A172 (cell line): ENCODE results near the gene LRRC10B. TPM values are rescaled to one million over a fixed set of nuclear protein-coding genes. Genes with fewer than 3 reads are reported as not detected.
"Not testable (repeated sequence)": the region's sequence is repeated elsewhere in the genome, so short reads cannot be mapped to it uniquely, and the experiment has no call there.

Experiments used
- DNase-seq: peaks from one replicate; pipeline ENCODE4 v3.0.0-alpha.2; 2015; ENCODE audit warnings: low spot score
- total RNA-seq: library from RNA; depleted of rRNA; stranded (reverse); fragments of >200 nt; shearing (Covaris generic); gene quantifications from 2 replicates; pipeline ENCODE4 v1.2.3, GENCODE V29; 2014; rRNA removed

LRRC10B gene
- not detected in 2 replicates for total RNA-seq

DNA sequence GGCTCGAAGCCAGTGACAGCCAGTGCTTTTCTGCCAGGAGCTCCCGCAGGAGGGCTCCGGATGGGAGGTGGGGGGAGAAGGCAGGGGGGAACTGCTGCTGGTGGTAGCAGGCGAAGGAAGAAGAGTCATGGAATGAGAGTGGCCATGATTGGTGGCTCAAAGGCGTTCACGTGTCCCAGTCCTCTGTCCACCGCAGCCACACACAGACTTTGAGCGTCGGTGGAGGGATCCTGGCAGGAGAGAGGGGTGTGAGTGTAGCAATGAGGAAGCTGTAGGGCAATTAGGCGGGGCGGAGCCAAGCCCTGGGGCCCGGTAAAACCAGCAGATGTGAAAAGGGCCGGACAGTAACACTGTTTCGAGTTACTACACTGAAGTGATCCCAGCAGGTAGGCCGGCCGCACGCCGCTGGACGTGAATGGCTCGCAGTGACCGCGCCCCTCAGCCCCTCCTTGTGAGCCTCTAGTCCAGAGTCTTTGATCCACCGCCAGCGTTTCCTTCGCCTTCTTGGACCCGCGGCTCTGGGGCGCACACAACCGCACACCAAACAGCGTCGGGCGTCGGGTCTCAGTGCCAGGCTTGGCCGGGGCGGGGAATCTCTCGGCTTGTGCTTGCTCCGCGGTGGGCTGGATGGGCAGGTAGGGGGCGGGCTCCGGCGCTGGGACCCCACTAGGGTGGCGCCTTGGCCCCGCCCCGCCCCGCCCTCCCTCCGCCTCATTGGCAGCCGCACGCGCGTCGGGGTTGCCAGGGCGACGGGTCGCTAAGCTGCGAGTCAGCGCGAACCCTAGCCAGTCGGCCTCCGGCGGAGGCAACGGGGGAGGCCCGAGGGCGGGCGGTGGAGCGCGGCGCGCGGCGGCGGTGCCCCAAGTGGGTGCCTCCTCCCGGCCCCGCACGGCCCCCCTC, at the start of gene LRRC10B:
Gene LRRC10B (plus strand): TSS at position 788 of the 900 bp plus-strand sequence. CDS start 250 bp downstream, outside the sequence.
- no peak for DNase-seq

DNA sequence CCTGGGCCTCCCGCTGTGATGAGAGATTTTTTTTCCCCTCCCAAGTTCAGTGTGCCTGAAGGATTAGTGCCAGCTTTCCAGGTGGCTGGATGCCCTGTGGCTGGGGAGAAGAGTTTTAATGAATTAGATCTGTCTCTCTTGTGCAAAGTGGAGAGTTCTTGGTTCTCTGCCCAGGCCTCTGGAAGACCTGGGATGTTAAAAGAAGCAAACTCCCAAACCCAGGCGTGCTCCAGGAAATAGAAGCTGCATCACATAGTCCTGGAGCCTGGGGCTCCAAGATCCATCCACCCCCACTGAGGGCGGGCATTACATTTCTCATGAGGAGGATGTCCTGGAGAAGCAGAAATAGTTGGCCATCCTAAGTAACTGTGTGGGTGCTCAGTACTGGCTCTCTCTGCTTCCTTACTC, 48.1 kb upstream of the LRRC10B start:
- DNase-seq = peak; percentile 55

DNA sequence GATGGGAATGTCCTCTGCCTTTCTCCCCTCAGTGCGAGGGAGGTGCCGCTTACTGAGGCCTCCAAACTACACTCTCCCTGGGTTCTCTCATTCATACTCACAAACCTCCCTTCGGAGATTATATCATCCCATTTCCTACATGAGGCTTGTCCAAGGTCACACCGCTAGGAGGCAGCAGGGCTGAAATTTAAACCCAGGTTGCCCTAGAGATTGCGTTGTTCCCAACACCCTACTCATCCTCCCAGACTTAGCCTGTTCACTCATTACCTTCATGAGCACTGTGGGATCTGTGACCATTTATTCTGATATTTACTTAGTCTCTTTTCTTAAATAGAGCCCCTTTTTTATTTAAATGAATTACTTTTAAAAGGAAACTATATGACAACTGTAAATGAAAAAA, 47.6 kb upstream of the LRRC10B start:
- DNase-seq = no peak

DNA sequence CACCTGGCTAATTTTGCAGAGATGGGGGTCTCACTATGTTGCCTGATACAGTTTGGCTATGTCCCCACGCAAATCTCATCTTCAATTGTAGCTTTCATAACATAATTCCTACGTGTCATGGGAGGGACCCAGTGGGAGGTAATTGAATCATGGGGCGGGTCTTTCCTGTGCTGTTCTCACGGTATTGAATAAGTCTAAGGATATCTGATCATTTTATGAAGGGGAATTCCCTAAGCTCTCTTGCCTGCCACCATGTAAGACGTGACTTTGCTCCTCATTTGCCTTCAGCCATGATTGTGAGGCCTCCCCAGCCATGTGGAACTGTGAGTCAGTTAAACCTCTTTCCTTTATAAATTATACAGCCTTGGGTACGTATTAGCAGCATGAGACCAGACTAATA, 40.9 kb upstream of the LRRC10B start:
- not testable (repeated sequence) for DNase-seq

DNA sequence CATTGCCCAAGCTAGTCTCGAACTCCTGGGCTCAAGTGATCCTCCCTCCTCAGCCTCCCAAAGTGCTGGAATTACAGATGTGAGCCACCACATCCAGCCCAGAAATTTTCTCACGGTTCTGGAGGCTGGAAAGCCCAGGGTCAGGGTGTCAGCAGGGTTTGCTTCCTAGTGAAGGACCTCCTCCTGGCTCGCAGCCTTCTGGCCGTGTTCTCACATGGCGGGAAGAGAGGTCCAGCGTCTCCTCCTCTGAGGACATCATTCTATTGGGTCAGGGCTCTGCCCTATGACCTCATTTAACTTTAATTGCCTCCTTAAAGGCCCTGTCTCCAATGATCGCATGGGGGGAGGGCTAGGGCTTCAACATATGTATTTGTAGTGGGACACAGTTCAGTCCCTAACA, 40.5 kb upstream of the LRRC10B start:
- DNase-seq = no peak

DNA sequence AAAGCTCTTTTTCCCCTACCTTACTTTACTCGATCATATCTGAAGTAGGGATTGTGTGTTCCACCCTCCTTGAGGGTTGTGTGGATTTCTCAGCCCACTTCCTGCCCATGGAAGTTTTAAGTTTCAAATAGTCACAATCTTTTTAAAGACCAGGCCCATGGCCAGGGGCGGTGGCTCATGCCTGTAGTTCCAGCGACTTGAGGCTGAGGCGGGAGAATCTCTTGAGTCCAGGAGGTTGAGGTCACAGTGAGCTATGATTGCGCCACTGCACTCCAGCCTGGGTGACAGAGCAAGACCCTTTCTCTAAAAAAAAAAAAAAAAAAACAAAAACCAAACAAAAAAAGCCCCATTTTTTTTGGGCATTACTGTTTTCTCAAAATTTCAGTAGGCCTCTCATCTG, 36.3 kb upstream of the LRRC10B start:
- no peak for DNase-seq

DNA sequence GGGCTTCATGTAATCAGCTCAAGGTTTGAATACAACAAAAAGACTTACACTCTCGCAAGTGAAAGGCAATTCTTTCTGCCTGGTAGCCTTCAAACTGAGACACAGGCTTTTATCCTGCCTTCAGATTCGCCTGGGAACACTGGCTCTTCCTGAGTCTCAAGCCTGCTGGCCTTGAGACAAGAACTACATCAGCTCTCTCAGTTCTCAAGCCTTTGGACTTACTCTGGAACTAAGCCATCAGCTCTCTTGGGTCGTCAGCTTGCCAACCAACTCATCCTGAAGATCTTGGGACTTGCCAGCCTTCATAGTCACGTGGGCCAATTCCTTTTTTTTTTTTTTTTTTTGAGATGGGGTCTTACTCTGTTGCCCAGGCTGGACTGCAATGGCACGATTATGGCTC, 35.7 kb upstream of the LRRC10B start:
- DNase-seq = no peak

DNA sequence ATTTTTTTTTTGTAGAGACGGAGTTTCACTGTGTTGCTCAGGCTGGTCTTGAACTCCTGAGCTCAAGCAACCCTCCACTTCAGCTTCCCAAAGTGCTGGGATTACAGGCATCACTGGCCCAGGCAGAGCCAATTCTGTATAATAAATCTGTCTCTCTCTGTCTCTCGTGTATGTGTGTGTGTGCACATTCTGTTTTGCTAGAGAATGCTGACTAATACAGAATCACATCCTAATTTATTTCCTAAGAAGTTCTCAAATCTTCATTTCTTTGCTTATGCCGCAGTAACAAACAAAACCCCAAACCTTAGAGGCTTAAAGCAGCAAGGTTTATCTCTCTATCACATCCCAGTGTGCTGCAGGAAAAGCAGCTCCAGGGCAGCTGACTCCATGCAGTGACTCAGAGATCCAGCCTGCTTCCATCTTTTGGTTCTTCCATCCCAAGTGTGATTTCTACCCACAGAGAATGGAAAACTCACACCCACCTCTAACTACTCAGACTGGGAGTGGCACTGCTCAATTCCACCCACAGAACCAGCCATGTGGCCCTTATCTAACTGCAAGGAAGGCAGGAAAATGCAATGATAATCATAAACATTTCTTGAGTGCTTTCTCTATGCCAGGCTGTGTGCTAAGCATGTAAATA, 35.1 kb upstream of the LRRC10B start:
- no peak for DNase-seq

DNA sequence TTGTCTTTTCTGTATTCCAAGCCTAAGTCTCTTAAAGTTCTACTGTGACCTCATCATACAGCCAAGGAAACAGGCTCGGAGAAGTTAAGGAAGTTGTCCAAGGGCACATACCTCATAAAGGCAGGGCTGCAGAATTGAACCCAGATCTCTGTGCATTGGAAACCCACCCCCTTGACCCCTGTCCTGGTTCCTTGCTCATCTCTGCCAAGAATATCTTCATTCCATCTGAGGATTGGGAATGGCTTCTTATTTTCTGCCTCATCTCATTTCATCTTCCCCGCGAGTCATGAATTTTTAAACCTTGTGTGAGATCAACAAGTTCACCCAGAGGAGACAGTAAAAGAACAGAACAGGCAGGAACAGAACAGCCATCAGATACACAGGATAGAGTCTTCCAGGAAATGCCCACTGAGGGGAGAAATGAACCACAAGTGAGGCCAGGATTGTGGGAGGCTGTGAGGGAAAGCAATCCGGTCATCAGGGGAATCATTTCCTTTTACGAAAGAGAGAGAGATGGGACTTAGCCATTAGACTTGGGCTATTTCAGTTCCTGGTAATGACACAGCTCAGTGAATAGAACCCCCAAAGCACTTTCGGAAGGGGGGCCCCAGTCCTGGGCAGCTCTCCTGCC, 34.4 kb upstream of the LRRC10B start:
- no peak for DNase-seq

DNA sequence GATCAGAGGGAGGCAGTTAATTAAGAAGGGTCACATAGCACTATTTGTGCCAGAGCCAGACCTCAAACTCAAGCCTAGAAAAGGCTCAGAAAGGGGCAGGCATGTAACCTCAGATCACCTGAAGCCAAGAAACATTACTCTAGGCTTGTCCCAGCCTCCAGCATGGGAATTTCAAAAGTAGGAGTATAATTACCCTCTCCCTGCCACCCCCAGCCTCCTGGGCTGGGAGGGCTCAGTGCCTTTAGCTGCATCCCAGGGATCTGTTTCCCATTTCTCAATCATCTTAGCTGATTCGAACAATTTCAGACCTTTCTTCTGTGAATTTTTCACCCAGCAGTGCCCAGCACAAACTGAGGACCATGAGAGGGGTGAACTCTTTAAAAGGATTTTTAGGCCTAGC, 33.1 kb upstream of the LRRC10B start:
- no peak for DNase-seq

DNA sequence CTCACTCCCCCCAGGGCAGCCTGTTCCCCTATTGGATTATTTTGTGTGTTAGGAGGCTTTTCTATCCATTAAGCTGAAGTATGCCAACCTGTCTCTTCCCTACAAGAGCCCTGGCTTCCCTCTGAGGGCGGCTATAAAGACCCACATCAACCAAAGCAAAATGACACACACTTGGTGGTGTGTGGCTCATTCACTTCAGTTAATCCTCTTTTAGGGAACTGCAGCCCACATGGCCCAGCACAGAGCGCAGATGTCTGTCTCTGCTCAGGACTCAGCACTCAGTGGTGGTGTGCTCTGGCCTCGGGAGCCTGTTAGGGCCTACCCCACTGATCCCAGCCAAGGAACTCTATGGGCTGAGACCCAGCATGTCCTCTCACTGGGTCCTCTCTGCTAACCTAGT, 32.2 kb upstream of the LRRC10B start:
- no peak for DNase-seq

DNA sequence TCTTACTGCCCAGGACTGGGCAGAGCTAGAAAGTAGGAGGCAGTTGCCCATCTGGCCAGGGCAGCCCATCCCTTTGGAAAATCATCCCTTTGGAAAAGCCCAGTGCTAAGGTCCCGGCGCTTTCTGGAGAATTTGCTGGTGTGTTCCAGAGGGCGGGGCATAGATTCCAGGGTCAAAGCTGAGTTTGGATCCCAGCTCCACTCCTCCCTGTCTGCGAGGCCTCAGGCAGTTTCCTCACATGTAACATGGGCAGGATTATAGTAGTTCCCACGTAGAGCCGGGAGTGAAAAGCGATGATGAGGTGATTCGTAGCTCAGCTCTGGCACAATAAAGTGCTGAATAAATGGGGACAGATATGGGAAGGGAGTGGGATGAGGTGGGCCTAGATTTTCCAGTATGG, 31.4 kb upstream of the LRRC10B start:
- DNase-seq = no peak

DNA sequence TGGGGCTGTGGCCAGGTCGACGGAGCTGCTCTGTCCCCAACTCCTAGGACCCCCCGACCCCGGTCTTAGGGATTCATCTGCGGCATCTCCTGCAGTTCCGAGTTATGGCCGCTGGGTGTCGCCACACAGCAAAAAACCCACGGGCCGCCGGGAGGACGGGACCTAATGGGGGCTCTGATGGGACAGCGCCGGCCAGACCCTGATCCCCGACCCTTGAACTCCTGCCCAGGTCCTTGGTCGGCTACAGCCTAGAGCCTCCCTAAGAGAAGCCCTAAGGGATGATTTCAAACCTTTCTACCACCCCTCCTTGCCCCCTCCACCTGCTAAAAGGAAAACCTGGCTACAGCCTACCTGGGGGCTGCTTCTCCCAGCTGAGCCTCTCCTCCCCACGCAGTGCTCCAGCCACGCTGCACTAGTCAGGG, 30.8 kb upstream of the LRRC10B start:
- no peak for DNase-seq

DNA sequence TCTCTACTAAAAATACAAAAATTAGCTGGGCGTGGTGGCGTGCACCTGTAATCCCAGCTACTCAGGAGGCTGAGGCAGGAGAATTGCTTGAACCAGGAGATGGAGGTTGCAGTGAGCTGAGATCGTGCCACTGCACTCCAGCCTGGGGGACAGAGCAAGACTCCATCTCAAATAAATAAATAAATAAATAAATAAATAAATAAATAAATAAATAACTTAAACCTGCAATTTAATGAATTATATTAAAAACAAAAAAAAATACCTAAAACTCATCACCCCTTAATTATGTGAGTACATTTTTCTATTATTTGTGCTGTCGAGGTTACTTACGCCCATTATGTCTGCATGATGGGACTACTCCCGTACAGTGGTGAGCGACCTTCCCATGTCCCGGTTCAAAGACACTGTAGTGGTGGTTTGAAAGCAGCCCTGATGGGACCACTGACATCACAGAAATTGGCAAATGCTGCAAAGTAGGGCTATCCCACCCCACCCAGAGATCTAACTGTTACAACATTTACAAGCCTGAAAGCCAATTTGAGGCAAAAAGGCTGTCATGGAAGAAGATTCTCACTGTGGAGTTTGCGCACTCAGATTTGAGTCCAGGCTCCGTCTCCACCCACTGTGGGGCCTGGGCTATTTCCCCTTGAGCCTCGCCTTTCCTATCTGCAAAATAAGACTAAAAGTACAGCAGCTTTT, 29.0 kb upstream of the LRRC10B start:
- DNase-seq = not testable (repeated sequence)

DNA sequence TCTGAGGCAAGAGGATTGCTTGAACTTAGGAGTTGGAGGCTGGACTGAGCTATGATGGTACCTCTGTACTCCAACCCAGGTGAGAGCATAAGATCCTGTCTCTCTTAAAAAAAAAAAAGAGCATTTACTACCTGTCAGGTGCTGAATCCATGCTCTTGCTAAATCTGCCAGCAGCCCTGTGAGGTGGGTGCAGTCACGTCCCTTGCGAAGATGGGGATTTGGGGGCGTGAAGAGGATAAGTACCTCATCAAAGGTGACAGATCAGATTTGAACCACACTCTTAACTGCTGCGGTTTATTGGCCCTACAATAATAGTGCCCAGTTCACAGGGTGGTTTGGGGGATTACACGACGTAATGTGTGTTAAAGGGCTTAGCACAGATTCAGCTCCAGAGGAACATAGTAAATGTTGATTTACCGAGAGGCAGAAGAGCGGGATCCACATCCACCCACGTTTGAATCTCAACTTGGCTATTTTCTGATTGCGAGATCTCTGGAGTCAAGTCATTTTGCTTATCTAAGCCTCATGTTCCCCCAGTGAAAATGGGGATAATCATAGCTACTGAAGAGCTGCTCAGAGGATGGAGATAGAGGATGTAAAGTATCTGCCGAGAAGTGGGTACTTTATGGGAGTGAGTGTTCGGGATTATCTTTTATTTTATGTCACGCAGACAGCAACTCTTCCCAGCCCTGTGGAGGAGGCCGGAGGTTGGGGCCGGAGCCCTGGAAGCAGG, 28.1 kb upstream of the LRRC10B start:
- no peak for DNase-seq

DNA sequence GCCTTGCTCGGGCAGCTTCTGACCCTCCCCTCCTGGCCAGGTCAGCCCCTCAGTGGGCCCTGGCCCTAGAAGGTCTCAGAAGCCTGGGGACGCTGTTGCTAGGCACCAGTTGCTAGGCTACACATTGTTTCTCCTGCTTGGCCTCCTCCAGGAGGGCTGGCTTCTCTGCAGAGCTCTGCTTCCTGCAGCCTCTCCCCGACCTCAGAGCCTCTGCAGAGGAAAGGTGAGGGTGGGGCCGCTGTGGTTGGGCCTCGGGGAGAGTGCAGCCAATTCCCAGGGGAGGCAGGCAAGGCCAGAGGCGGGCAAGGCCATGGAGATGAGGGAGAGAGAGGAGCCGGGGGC, 27.6 kb upstream of the LRRC10B start:
- peak; percentile 30 for DNase-seq

DNA sequence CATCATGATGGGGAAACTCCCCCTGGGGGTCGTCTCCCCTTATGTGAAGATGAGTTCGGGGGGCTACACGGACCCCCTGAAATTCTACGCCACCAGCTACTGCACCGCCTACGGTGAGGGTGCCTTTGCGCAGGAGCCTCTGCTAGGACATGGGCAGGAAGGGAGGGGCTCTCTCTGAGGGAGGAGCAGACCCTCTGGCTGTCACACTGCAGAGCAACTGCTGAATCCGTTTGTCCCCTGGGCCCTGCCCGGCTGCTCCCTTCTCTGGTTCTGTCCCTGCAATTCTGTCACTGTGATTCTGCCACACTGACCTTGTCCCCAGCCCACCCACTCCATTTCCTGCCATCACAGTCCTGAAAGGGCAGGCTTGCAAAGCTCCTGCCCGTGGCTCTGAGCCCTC, 26.7 kb upstream of the LRRC10B start:
- DNase-seq = no peak

DNA sequence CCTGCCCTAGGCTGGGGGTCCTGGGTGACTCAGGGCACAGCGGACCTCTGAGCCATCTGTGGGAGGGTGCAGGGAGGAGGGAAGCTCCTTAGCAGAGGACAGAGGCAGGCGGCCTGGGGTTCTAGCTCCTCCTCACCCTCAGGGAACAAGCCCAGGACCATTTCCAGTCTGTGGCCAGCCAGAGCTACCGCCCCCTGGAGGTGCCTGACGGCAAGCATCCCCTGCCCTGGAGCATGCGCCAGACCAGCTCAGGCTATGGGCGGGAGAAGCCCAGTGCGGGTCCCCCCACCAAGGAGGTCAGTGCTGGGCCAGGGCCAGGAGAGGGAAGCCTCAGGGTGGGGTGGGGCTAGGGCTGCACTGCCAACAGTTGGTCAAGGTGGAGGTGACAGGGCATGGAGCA, 26.0 kb upstream of the LRRC10B start:
- DNase-seq = no peak

DNA sequence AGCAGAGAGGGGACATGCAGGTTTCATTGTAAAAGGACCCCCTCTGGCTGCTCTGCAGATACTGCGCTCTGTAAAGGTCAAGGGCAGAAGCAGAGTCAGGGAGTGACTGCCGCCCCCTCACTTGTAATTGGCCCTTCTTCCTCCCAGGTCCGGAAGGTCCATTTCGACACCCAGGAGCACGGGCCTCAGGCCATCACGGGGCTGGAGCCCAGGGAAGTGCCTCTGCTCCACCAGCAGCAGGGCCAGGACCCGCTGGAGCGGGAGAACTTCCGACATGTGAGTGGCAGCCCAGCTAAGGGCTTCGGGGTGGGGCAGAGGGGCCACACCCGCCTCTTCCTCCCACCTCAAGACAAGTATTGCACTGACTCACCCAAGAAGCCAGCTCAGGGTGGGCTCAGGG, 24.0 kb upstream of the LRRC10B start:
- no peak for DNase-seq

DNA sequence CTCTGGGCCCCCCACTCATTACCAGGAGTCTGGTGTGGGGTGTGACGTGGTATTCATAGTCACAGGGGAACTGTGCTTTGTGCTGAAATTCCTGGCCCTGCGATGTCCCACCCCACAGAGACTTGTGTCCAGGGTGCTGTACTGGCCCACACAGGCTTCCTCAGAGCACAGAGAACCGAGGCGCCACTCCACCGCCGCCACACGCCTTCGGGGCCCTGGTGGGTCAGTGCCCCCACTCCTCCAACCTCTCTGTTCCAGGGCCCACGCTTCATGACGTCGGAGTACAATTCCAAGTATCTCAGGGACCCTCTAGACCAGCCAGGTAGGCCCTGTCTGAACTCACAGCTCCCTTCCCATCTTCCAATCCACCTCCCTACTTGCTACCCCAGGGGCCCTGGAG, 23.5 kb upstream of the LRRC10B start:
- DNase-seq = no peak

DNA sequence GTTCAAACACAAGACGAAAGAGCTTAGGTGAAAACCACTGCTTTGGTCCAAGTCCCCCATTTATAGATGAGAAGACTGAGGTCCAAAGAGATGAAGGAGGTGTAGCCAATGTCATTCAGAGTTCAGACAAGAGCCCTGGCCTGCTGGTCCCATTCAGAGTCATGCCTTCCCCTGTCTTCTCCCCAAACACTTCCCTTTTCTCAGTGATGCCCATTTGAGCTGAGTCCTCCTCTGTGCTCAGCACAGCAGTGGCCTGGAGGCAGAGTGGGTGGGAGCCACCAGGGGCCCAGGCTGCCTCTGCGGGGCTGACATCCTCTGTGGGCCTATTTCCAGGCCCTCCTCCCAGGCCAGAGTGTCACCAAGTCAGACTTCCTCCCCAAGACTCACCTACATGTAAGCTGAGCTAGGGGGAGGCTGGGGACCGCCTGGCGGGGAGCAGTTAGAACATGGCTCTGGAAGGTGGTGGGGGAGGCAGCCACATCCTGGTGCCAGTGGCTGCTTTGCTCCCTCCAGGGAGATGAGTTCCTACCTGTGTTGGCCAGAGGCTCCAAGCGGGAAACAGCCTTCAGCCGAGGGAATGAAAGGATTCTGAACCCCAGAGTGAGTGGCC, 22.4 kb upstream of the LRRC10B start:
- DNase-seq = no peak
